Measurements from ENCODE around the gene SDC4.

Gene SDC4

DNA sequence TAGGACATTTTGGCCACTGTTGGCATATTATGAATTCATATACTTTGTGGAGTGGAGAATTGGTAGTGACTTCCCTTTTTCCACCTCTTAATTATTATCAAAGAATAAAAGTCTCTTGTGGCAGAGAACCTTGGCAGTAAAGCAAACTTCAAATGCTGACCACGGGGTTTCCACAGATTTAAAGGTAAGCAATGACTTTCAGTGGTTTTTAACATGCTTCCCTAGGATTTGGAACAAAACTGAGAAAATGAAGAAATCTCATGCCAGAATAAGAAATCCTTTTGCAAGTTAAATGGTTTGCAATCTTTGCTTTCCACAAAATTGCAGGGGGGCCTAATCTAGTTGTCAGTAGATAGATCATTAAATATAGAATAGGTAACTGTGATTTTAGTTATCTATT, 2.0 kb upstream of the SDC4 start:
- TF ChIP-seq, protein P1, sequence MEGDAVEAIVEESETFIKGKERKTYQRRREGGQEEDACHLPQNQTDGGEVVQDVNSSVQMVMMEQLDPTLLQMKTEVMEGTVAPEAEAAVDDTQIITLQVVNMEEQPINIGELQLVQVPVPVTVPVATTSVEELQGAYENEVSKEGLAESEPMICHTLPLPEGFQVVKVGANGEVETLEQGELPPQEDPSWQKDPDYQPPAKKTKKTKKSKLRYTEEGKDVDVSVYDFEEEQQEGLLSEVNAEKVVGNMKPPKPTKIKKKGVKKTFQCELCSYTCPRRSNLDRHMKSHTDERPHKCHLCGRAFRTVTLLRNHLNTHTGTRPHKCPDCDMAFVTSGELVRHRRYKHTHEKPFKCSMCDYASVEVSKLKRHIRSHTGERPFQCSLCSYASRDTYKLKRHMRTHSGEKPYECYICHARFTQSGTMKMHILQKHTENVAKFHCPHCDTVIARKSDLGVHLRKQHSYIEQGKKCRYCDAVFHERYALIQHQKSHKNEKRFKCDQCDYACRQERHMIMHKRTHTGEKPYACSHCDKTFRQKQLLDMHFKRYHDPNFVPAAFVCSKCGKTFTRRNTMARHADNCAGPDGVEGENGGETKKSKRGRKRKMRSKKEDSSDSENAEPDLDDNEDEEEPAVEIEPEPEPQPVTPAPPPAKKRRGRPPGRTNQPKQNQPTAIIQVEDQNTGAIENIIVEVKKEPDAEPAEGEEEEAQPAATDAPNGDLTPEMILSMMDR (IDR thresholded peaks at IDR 0.05; ENCODE audit: extremely low read depth, insufficient read depth, missing control alignments): no peak
- in situ Hi-C loops (cut with MboI; ENCODE audit: low pct_unique_long_range_greater_than_20kb, low sequenced_read_pairs, unreplicated experiment): no loop called here
- DNase-seq (ENCODE audit: low spot score): no peak

DNA sequence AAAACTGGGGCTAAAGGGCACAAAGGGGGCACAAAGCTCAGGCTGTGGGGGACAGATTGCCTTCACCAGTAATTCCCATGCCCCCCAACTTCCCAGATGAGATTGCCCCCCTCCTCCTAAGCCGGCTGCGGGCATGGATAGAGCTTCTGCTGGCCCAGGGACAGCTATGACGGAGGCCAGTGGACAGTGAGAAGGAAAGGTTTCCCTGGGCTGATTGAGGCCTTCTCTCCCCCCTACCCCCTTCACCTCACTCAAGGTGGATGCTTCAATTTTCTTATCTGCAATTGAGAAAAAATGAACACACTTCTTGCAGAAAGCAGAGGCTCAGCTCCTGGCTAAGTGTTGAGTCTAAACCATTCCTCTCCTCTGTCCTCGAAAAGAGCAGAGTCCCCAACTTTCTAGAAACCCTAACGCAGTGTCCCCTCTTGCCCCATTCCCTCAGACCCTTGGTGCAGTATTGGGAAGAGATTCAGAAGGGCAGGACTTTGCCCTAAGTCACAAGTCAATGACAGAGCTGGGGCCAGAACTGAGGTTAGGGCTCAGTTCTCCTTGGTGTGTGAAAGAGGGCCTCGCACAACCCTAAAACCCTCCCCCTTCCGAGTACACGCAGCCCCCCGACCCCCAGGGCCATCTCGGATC, 808 bp downstream of the SDC4 start:
- TF ChIP-seq, protein P1 (IDR thresholded peaks at IDR 0.05; ENCODE audit: extremely low read depth, insufficient read depth, missing control alignments): no peak
- in situ Hi-C loops (cut with MboI; ENCODE audit: low pct_unique_long_range_greater_than_20kb, low sequenced_read_pairs, unreplicated experiment): no loop called here
- DNase-seq (ENCODE audit: low spot score): no peak

DNA sequence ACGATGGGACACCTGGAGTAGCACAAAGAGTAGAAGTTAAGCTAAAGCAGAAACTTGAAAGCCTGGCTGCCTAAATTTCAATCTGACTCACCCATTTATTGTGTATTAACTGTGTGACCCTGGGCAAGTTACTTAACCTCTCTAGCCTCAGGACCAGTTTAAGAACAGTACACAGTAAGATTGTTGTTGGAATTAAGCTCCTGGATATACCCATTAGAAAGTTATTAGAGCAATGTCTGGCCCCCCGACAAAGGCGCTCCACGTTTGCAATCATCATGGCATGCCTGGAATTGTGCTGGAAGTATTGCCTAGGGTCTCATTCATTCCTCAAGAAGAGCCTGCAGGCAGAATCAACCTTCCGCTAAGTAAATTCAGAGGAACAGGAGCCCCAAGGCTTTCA, 1.4 kb downstream of the SDC4 start:
- no peak for DNase-seq (ENCODE audit: low spot score)
- TF ChIP-seq, protein P1 (IDR thresholded peaks at IDR 0.05; ENCODE audit: extremely low read depth, insufficient read depth, missing control alignments): no peak
- in situ Hi-C loops (cut with MboI; ENCODE audit: low pct_unique_long_range_greater_than_20kb, low sequenced_read_pairs, unreplicated experiment): no loop called here

DNA sequence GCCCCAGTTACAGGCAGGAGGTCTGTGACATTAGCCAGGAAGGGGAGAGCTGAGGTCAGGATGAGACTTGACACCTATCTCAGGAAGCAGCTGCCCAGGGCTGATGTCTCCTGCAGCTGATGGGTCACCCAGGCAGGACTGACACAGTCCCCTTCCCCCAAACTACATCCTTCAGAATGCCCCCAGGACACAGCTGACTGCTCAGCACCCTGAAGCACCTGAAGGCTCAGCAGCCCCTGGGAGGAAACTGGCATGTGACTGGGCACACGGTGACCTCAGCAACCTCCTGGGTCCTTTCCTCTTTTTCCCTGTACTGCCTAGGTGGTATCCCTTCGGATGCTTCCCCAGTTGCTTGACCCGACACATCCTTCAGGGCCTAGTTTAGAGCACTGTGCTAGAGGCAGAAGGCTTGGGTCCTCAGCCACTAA, 1.9 kb downstream of the SDC4 start:
- no peak for DNase-seq (ENCODE audit: low spot score)
- in situ Hi-C loops (cut with MboI; ENCODE audit: low pct_unique_long_range_greater_than_20kb, low sequenced_read_pairs, unreplicated experiment): no loop called here
- TF ChIP-seq, protein P1 (IDR thresholded peaks at IDR 0.05; ENCODE audit: extremely low read depth, insufficient read depth, missing control alignments): no peak

DNA sequence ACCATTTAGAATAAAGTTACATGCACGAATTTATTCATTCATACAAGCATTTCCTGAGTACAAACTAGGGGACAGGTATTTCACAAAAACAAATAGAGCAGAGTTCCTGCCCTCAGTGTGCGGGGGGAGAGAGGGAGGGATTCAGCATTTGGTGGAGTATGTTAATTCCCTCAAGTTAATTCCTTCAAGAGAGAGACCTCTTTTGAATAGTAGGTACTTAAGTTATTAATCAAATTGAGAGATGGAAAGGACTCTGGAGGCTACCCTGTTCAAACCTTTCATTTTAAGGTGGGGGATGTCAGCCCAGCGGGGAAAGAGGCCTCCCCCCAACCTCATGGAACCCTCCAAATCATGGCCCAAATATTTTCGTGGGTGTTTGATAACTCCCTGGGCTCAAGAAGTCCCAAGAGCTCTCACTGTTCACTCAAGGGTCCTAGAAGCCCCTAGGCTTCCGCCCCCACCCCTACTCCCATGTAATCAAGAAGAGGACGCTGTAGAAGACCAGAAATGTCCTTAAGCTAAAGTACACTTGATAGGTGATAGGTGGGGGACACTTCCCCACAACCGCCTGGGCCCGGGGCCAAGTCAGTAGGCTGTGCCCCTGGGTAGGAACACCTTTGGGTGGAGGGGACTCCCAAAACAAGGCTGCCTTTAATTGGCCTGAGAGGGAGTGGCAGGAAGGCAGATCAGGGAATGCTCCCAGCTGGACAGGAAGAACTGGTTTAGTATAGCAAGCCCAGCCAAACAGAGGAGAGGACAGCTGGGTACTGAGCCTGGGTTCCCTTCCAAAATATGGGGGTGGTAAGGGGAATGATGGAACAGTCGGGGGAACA, 2.9 kb downstream of the SDC4 start:
- TF ChIP-seq, protein P1 (IDR thresholded peaks at IDR 0.05; ENCODE audit: extremely low read depth, insufficient read depth, missing control alignments): no peak
- in situ Hi-C loops (cut with MboI; ENCODE audit: low pct_unique_long_range_greater_than_20kb, low sequenced_read_pairs, unreplicated experiment): no loop called here
- no peak for DNase-seq (ENCODE audit: low spot score)

DNA sequence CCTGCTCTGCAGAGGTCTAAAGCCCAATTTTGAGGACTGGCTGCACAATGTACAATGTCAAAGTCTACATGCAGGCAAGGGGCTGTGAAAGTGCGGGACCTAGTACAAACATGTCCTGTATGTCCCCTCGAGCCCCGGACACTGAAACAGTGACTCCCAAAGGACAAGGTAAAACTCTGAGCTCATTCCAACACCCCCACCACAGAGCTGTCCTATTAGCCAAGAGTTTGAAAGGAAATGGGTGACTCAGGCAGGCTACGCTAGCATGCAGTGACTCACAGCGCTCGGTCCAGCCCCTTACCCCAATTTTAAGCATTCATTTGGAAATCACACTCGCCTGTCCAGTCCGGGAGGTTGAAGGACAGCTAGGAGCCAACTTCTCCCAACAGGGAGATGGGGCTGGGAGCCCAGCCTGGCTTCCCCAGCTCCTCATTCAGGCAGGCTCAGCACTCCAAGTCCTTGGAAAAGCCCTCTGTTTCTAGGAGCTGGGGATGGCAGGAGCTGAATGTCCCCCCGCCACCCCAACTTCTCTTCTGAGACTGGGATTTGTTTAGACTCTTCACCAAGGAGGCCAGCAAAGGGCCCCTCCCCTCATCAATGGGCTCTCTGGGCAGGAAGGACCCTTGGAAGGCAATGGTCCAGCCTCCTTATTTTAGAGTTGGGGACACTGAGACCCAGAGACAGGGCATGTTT, 3.9 kb downstream of the SDC4 start:
- in situ Hi-C loops (cut with MboI; ENCODE audit: low pct_unique_long_range_greater_than_20kb, low sequenced_read_pairs, unreplicated experiment): no loop called here
- no peak for DNase-seq (ENCODE audit: low spot score)
- TF ChIP-seq, protein P1 (IDR thresholded peaks at IDR 0.05; ENCODE audit: extremely low read depth, insufficient read depth, missing control alignments): no peak
